Erythroblast (primary cell): ENCODE data around the gene AAK1.

Experiments used
- GATA1 ChIP-seq: IDR thresholded peaks from 2 replicates; pipeline ENCODE4 v1.6.1; 2011; ENCODE audit warnings: low read depth, mild to moderate bottlenecking, control low read depth, low read length, moderate library complexity
- POLR2A ChIP-seq: IDR thresholded peaks from 2 replicates; pipeline ENCODE4 v1.6.1; 2011; ENCODE audit warnings: mild to moderate bottlenecking, low read length

DNA sequence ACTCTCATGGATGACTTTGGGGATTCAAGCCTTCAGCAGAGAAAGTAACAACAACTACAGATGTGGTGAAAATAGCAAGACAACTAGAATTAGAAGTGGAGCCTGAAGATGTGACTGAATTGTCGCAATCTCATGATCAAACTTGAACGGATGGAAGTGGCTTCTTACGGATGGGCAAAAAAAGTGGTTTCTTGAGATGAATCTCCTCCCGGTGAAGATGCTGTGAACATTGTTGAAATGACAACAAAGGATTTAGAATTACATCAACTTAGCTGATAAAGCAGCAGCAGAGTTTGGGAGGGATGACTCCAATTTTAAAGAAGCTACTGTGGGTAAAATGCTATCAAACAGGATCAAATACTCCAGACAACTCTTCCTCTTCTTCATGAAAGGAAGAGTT is 43.1 kb downstream of the AAK1 start:
- TF ChIP-seq POLR2A (no peak), GATA1 (no peak)
